GM12891 (cell line): ENCODE results near the gene CXXC5.

Experiments
- PAX5 ChIP-seq: IDR thresholded peaks from 2 replicates; pipeline ENCODE4 v1.6.1; 2011; ENCODE audit warnings: low read length, moderate library complexity, mild to moderate bottlenecking; ENCODE audit not compliant: insufficient read depth, severe bottlenecking
- POLR2A ChIP-seq: IDR thresholded peaks from 2 replicates; pipeline ENCODE4 v1.6.1; 2011; ENCODE audit warnings: low read depth, low read length, control low read depth
- POLR2AphosphoS5 ChIP-seq: IDR thresholded peaks from 2 replicates; pipeline ENCODE4 v1.6.1; 2011; ENCODE audit warnings: low read depth, low read length, control low read depth
- POU2F2 ChIP-seq: IDR thresholded peaks from 2 replicates; pipeline ENCODE4 v1.6.1; 2011; ENCODE audit warnings: low read depth, mild to moderate bottlenecking, control low read depth, low read length, moderate library complexity
- TAF1 ChIP-seq: IDR thresholded peaks from 2 replicates; pipeline ENCODE4 v1.6.1; 2011; ENCODE audit warnings: low read depth, low read length, control low read depth

GRCh38 chr5:139675825-139676224 lies 27.7 kb downstream of the CXXC5 start:
- TF ChIP-seq POLR2A (no peak), POLR2AphosphoS5 (no peak), PAX5 (no peak), POU2F2 (no peak), TAF1 (no peak)
